ENCODE results near the gene SON.
A peak's percentile ranks its signal among the peaks of the same experiment; 100 is the strongest.
"Not testable (repeated sequence)": the region's sequence is repeated elsewhere in the genome, so short reads cannot be mapped to it uniquely, and the experiment has no call there.

Gene SON

GRCh38 chr21:33587792-33588484, 45.1 kb downstream of the SON start:
- peak overlapping the region; percentile 69 to 88 for H3K4me3 ChIP-seq (replicated peaks in 1 of 2; ENCODE audit: low read depth in 2 of 2, low read length in 2 of 2)
- no peak for TF ChIP-seq CTCF (IDR thresholded peaks at IDR 0.05; ENCODE audit: low read depth, low read length)
- DNase-seq (ENCODE audit: low read depth in 2 of 2), result peak; percentile 36 to 41

- H3K4me3 ChIP-seq (replicated peaks in 1 of 2; ENCODE audit: low read depth in 2 of 2, low read length in 2 of 2), result peak within 1 kb of the TSS; percentile 69 to 88
- no peak for TF ChIP-seq CTCF (IDR thresholded peaks at IDR 0.05; ENCODE audit: low read depth, low read length)
Measured at GRCh38 chr21:33588485-33589335, 45.9 kb downstream of the SON start, which contains the start of gene DONSON. DONSON (minus strand) TSS chr21:33588684; CDS start chr21:33588641, 43 bp downstream.

GRCh38 chr21:33598051-33598450, 55.2 kb downstream of the SON start:
- no peak for DNase-seq (ENCODE audit: low read depth in 2 of 2)
- no peak for TF ChIP-seq CTCF (IDR thresholded peaks at IDR 0.05; ENCODE audit: low read depth, low read length)
- no peak overlapping the region for H3K4me3 ChIP-seq (replicated peaks in 1 of 2; ENCODE audit: low read depth in 2 of 2, low read length in 2 of 2)

More at GRCh38 chr21:33588485-33589335, 45.9 kb downstream of the SON start, which contains the start of gene DONSON:
- DNase-seq (ENCODE audit: low read depth in 2 of 2), result peak; percentile 78 to 87

- DNase-seq (ENCODE audit: low read depth in 2 of 2), result peak; percentile 64 to 77
- no peak for TF ChIP-seq CTCF (IDR thresholded peaks at IDR 0.05; ENCODE audit: low read depth, low read length)
Measured at GRCh38 chr21:33608559-33608958, 65.7 kb downstream of the SON start.

GRCh38 chr21:33611006-33611744, 68.3 kb downstream of the SON start:
- H3K4me3 ChIP-seq (replicated peaks in 1 of 2; ENCODE audit: low read depth in 2 of 2, low read length in 2 of 2), result no peak overlapping the region
- TF ChIP-seq CTCF (IDR thresholded peaks at IDR 0.05; ENCODE audit: low read depth, low read length), result no peak

More at GRCh38 chr21:33608559-33608958, 65.7 kb downstream of the SON start:
- H3K4me3 ChIP-seq (replicated peaks in 1 of 2; ENCODE audit: low read depth in 2 of 2, low read length in 2 of 2), result no peak overlapping the region

GRCh38 chr21:33617565-33617964, 74.7 kb downstream of the SON start:
- not testable (repeated sequence) for H3K4me3 ChIP-seq (replicated peaks in 1 of 2; ENCODE audit: low read depth in 2 of 2, low read length in 2 of 2); DNase-seq (ENCODE audit: low read depth in 2 of 2)

More at GRCh38 chr21:33611006-33611744, 68.3 kb downstream of the SON start:
- no peak for DNase-seq (ENCODE audit: low read depth in 2 of 2)
